H1 (cell line): ENCODE data around the gene BTK. TPM values are rescaled to one million over a fixed set of nuclear protein-coding genes. Genes with fewer than 3 reads are reported as not detected.

Experiments
- CREB1 ChIP-seq: IDR thresholded peaks from 2 replicates; pipeline ENCODE4 v1.6.1; 2012; ENCODE audit warnings: inconsistent platforms
- GABPA ChIP-seq: IDR thresholded peaks from 2 replicates; pipeline ENCODE4 v1.6.1; 2011; ENCODE audit warnings: mild to moderate bottlenecking, low read length, moderate library complexity, borderline replicate concordance; ENCODE audit not compliant: insufficient read depth
- RBBP5 ChIP-seq: IDR thresholded peaks from 2 replicates; pipeline ENCODE4 v1.7.1; 2012; ENCODE audit warnings: low read depth, mild to moderate bottlenecking, inconsistent platforms, low read length, moderate library complexity, borderline replicate concordance
- RNF2 ChIP-seq: fragments of 200-900, 300-1000 bp; sonication (generic); IDR thresholded peaks from 2 replicates; pipeline ENCODE4 v1.7.1; 2016; ENCODE audit warnings: borderline replicate concordance, low read depth, mild to moderate bottlenecking, antibody characterized with exemption, low read length; ENCODE audit not compliant: poor library complexity, severe bottlenecking; ENCODE audit errors: missing control alignments
- SAP30 ChIP-seq: fragments of 300-600 bp; sonication (generic); IDR thresholded peaks from 2 replicates; pipeline ENCODE4 v1.7.1; 2012; ENCODE audit warnings: low read length, moderate library complexity, mild to moderate bottlenecking, inconsistent platforms; ENCODE audit not compliant: insufficient read depth, insufficient replicate concordance
- polyA plus RNA-seq, 7 experiments: library from polyadenylated mRNA; depleted of rRNA in 3 of 7; stranded (reverse) in 5 of 7; unstranded in 2 of 7; fragments of >200 nt in 5 of 7; fragments of 200-250 nt in 2 of 7; gene quantifications; 1 replicate in 5 of 7; 2 replicates in 1 of 7; 4 replicates in 1 of 7; pipeline versions ENCODE4 v1.2.1 to v1.2.3, GENCODE V29; 2011 to 2013; ENCODE audit warnings: missing spikeins in 2 of 7, mixed read lengths in 2 of 7
- total RNA-seq: library from RNA; stranded (reverse); fragmentation: NEBNext Ultra II Directional; extraction: Animal tissue kit (Norgen Biotek cat#: 25700); gene quantifications from 2 replicates; pipeline ENCODE4 v1.2.1, GENCODE V29; 2021

The BTK gene
- total and polyA plus RNA-seq, 2 of the 8 experiments (the other 6 are each of a cell fraction or from before 2014, with no cell fraction given) = 0.06 to 0.20 TPM

DNA sequence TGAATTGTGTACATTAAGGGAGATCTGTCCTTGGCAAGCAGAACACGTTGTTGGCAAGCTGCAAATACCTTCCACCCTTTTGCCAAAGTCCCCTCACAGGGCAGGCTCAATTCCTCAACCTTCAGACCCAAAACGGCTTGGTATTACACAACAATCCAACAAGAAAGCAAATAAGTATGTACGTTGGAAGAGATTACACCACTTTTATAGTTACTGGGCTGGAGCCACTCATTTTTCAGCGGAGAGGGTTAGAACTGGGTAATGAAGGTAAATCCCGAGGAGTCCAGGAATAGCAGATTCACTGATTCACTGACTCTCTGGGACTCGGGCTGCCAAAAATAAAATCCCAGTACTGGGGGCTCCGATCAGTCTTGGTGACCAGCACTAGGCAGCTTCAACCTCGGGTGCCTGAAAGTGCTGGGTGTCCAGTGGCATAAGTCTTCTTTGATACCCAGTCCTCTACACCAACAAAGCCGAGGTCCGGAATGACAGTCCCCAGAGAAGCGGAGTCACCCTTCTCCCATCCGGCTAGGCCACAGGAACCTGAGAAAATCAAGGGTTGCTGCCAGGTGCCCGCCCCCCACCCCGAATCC lies 38.0 kb downstream of the BTK start (continued):
- TF ChIP-seq SAP30 (no peak), RBBP5 (no peak), RNF2 (no peak), GABPA (no peak), CREB1 (no peak)
